Spleen (tissue), 7 donors: ENCODE data around the gene SLC25A45.

Experiments
- POLR2AphosphoS5 ChIP-seq, 3 donors: sonication (generic); formaldehyde crosslinking; IDR thresholded peaks; one replicate each; pipeline ENCODE4 v1.5.1; 2017; ENCODE audit warnings: antibody characterized with exemption in 3 of 3
- TF ChIP-seq, protein P1 (sequence below), 11 experiments: fragments of 200-600 bp in 7 of 11; fragments of 450-650 bp in 4 of 11; sonication (generic) in 4 of 11; IDR thresholded peaks in 8 of 11; conservative IDR thresholded peaks in 3 of 11; 1 replicate in 7 of 11; 2 replicates in 4 of 11; pipeline versions ENCODE4 v1.4.0 to v1.8.0; 2016 to 2021; ENCODE audit warnings: antibody characterized with exemption in 11 of 11, inconsistent platforms in 4 of 11, mild to moderate bottlenecking in 1 of 11
- donor health status: DM: no; HTN: no; CAD: no; lungs with moderate emphysema.
- donor health status: DM: no; HTN: no; CAD: no.
- donor health status: DM: no; HTN: no; CAD: no.

DNA sequence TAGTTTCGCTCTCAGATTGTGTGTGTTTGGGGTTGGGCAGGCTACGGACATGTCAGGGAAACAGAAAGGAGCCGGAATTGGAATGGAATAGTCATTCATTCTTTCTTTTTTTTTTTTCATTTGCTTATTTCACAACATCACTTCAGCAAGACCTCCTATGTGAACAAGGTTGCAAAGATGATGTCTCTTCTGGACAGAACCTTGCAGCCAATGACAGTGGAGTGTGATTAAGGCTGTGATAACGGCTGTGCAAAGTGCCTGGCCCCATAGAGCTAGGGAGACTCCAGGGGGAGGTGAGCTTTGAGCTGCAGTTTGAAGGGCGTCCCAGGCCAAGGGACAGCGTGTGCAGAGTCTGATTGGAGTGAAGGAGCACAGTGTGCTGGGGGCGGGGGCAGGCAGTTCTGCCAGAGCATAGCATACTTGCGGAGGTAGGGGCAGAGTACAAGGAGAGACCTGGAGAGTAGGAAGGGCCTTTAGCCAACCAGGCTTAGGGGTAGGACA is 24.5 kb downstream of the SLC25A45 start:
- TF ChIP-seq, protein P1, sequence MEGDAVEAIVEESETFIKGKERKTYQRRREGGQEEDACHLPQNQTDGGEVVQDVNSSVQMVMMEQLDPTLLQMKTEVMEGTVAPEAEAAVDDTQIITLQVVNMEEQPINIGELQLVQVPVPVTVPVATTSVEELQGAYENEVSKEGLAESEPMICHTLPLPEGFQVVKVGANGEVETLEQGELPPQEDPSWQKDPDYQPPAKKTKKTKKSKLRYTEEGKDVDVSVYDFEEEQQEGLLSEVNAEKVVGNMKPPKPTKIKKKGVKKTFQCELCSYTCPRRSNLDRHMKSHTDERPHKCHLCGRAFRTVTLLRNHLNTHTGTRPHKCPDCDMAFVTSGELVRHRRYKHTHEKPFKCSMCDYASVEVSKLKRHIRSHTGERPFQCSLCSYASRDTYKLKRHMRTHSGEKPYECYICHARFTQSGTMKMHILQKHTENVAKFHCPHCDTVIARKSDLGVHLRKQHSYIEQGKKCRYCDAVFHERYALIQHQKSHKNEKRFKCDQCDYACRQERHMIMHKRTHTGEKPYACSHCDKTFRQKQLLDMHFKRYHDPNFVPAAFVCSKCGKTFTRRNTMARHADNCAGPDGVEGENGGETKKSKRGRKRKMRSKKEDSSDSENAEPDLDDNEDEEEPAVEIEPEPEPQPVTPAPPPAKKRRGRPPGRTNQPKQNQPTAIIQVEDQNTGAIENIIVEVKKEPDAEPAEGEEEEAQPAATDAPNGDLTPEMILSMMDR (IDR thresholded peaks at IDR 0.05 in 8 of 11, conservative IDR thresholded peaks at IDR 0.05 in 3 of 11) = no peak
- no peak for TF ChIP-seq POLR2AphosphoS5 (IDR thresholded peaks at IDR 0.05)
